WTC11 (cell line): Measurements from ENCODE around the gene TRIM45. TPM values are rescaled to one million over a fixed set of nuclear protein-coding genes. Genes with fewer than 3 reads are reported as not detected.

Source experiments
- FOXK1 ChIP-seq: sonication (generic); formaldehyde crosslinking; IDR thresholded peaks from 2 replicates; pipeline ENCODE4 v1.8.0; 2022; ENCODE audit warnings: mild to moderate bottlenecking, moderate library complexity, missing genetic modification reagents
- JAZF1 ChIP-seq: fragments of 250-450 bp; sonication (Bioruptor Pico); IDR thresholded peaks from 2 replicates; pipeline ENCODE4 v1.9.0; 2021; ENCODE audit warnings: moderate library complexity, mild to moderate bottlenecking, inconsistent platforms
- JUN ChIP-seq: sonication (generic); formaldehyde crosslinking; IDR thresholded peaks from 2 replicates; pipeline ENCODE4 v1.8.0; 2023; ENCODE audit warnings: mild to moderate bottlenecking, missing genetic modification reagents
- KAT7 ChIP-seq: sonication (generic); formaldehyde crosslinking; IDR thresholded peaks from 2 replicates; pipeline ENCODE4 v1.8.1; 2023; ENCODE audit warnings: missing genetic modification reagents, mild to moderate bottlenecking, borderline replicate concordance
- NFATC4 ChIP-seq: fragments of 250-450 bp; sonication (Bioruptor Pico); IDR thresholded peaks from 2 replicates; pipeline ENCODE4 v1.9.0; 2021; ENCODE audit warnings: mild to moderate bottlenecking
- NFE2L1 ChIP-seq: sonication (generic); formaldehyde crosslinking; IDR thresholded peaks from 2 replicates; pipeline ENCODE4 v1.8.1; 2023; ENCODE audit warnings: missing genetic modification reagents
- NR1H2 ChIP-seq: sonication (generic); formaldehyde crosslinking; IDR thresholded peaks from 2 replicates; pipeline ENCODE4 v1.9.0; 2021; ENCODE audit warnings: mild to moderate bottlenecking, moderate library complexity, missing genetic modification reagents
- OVOL2 ChIP-seq: fragments of 250-450 bp; sonication (Bioruptor Pico); IDR thresholded peaks from 2 replicates; pipeline ENCODE4 v1.9.0; 2021; ENCODE audit warnings: mild to moderate bottlenecking, borderline replicate concordance
- SMAD4 ChIP-seq: sonication (generic); formaldehyde crosslinking; IDR thresholded peaks from 2 replicates; pipeline ENCODE4 v1.8.0; 2022; ENCODE audit warnings: mild to moderate bottlenecking, missing genetic modification reagents
- SOX15 ChIP-seq: fragments of 250-450 bp; sonication (Bioruptor Pico); IDR thresholded peaks from 2 replicates; pipeline ENCODE4 v1.9.0; 2021; ENCODE audit warnings: mild to moderate bottlenecking
- TEAD1 ChIP-seq: sonication (generic); formaldehyde crosslinking; IDR thresholded peaks from 2 replicates; pipeline ENCODE4 v1.8.0; 2022; ENCODE audit warnings: mild to moderate bottlenecking, missing genetic modification reagents
- TEAD4 ChIP-seq: sonication (generic); formaldehyde crosslinking; IDR thresholded peaks from 2 replicates; pipeline ENCODE4 v1.8.0; 2022; ENCODE audit warnings: mild to moderate bottlenecking, missing genetic modification reagents
- total RNA-seq: library from RNA; stranded (reverse); gene quantifications from 3 replicates; pipeline ENCODE4 v1.2.3, GENCODE V29; 2021
- TF ChIP-seq, protein P1 (sequence below): sonication (generic); formaldehyde crosslinking; IDR thresholded peaks from 2 replicates; pipeline ENCODE4 v1.8.0; 2023; ENCODE audit warnings: missing genetic modification reagents, mild to moderate bottlenecking, borderline replicate concordance
- TF ChIP-seq, protein P2 (sequence below): sonication (generic); formaldehyde crosslinking; IDR thresholded peaks from 2 replicates; pipeline ENCODE4 v1.8.0; 2022; ENCODE audit warnings: mild to moderate bottlenecking, missing genetic modification reagents
- TF ChIP-seq, protein P3 (sequence below): fragments of 250-450 bp; sonication (Bioruptor Pico); IDR thresholded peaks from 2 replicates; pipeline ENCODE4 v1.8.0; 2021; ENCODE audit warnings: mild to moderate bottlenecking
- TF ChIP-seq, protein P4 (sequence below): sonication (generic); formaldehyde crosslinking; IDR thresholded peaks from 2 replicates; pipeline ENCODE4 v1.8.0; 2022; ENCODE audit warnings: mild to moderate bottlenecking, missing genetic modification reagents
- TF ChIP-seq, protein P5 (sequence below): sonication (generic); formaldehyde crosslinking; conservative IDR thresholded peaks from 2 replicates; pipeline ENCODE4 v1.8.1; 2022; ENCODE audit warnings: mild to moderate bottlenecking, missing genetic modification reagents
- TF ChIP-seq, protein P6 (sequence below): sonication (generic); formaldehyde crosslinking; IDR thresholded peaks from 2 replicates; pipeline ENCODE4 v1.8.1; 2023; ENCODE audit warnings: mild to moderate bottlenecking, missing genetic modification reagents
- TF ChIP-seq, protein P7 (sequence below): fragments of 250-450 bp; sonication (Bioruptor Pico); IDR thresholded peaks from 2 replicates; pipeline ENCODE4 v1.9.0; 2021; ENCODE audit warnings: moderate library complexity, mild to moderate bottlenecking, inconsistent platforms, borderline replicate concordance
- TF ChIP-seq, protein P8 (sequence below): sonication (generic); formaldehyde crosslinking; IDR thresholded peaks from 2 replicates; pipeline ENCODE4 v1.8.1; 2022; ENCODE audit warnings: low read depth, missing genetic modification reagents, borderline replicate concordance
- TF ChIP-seq, protein P9 (sequence below): fragments of 250-450 bp; sonication (Bioruptor Pico); conservative IDR thresholded peaks from 2 replicates; pipeline ENCODE4 v1.9.0; 2021; ENCODE audit warnings: mild to moderate bottlenecking

TRIM45 gene
- total RNA-seq, 1 experiment from 2014 or later, result 11.8 TPM

DNA sequence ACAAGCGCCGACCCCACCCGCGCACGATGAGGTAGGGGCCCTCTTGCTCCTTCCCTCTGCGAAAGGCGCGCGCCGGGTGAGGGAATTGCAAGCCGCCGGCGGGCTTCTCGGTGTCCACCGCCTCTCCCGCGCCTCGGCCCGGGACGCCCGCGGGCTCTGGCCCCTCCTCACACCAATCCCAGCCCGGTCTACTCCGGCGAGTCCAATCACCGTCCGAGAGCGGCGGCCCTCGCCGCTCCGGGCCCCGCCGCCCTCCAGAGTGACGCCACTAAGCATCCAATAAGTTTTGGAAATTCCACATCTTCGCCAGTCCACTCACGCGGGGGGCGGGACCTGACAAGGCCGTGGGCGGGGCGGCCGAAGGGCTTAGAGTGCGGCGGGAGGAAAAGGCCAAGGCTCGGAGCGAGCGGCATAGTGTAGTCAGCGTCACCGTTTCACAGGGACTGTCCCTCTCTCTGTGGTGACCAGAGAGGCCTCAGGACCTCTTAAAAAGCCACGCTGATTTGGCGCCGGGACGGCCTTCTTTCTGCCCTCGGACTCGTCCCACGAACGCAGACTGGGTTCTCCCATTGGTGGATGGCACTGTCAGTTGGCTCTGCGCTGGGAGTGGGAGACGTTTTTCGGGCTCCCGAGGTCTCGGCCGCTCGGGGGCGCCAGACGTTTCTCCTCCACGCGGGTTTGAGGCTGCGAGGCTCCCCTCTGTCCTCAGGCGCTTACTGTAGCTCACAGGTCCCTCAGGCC lies at the start of gene TRIM45 (continued):
- TF ChIP-seq, protein P1, sequence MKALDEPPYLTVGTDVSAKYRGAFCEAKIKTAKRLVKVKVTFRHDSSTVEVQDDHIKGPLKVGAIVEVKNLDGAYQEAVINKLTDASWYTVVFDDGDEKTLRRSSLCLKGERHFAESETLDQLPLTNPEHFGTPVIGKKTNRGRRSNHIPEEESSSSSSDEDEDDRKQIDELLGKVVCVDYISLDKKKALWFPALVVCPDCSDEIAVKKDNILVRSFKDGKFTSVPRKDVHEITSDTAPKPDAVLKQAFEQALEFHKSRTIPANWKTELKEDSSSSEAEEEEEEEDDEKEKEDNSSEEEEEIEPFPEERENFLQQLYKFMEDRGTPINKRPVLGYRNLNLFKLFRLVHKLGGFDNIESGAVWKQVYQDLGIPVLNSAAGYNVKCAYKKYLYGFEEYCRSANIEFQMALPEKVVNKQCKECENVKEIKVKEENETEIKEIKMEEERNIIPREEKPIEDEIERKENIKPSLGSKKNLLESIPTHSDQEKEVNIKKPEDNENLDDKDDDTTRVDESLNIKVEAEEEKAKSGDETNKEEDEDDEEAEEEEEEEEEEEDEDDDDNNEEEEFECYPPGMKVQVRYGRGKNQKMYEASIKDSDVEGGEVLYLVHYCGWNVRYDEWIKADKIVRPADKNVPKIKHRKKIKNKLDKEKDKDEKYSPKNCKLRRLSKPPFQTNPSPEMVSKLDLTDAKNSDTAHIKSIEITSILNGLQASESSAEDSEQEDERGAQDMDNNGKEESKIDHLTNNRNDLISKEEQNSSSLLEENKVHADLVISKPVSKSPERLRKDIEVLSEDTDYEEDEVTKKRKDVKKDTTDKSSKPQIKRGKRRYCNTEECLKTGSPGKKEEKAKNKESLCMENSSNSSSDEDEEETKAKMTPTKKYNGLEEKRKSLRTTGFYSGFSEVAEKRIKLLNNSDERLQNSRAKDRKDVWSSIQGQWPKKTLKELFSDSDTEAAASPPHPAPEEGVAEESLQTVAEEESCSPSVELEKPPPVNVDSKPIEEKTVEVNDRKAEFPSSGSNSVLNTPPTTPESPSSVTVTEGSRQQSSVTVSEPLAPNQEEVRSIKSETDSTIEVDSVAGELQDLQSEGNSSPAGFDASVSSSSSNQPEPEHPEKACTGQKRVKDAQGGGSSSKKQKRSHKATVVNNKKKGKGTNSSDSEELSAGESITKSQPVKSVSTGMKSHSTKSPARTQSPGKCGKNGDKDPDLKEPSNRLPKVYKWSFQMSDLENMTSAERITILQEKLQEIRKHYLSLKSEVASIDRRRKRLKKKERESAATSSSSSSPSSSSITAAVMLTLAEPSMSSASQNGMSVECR (CRISPR knock-in tag), result 0 out of 2 replicates have a peak, but pooled peaks have one; percentile 51
- TF ChIP-seq, protein P2, sequence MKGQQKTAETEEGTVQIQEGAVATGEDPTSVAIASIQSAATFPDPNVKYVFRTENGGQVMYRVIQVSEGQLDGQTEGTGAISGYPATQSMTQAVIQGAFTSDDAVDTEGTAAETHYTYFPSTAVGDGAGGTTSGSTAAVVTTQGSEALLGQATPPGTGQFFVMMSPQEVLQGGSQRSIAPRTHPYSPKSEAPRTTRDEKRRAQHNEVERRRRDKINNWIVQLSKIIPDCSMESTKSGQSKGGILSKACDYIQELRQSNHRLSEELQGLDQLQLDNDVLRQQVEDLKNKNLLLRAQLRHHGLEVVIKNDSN, result peak; percentile 49; the same call in 1 of the 2 replicates
- TF ChIP-seq TEAD1 (CRISPR knock-in tag), result peak; percentile 63
- no peak for TF ChIP-seq JUN
- TF ChIP-seq, protein P3, sequence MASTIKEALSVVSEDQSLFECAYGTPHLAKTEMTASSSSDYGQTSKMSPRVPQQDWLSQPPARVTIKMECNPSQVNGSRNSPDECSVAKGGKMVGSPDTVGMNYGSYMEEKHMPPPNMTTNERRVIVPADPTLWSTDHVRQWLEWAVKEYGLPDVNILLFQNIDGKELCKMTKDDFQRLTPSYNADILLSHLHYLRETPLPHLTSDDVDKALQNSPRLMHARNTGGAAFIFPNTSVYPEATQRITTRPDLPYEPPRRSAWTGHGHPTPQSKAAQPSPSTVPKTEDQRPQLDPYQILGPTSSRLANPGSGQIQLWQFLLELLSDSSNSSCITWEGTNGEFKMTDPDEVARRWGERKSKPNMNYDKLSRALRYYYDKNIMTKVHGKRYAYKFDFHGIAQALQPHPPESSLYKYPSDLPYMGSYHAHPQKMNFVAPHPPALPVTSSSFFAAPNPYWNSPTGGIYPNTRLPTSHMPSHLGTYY (CRISPR knock-in tag), result no peak
- TF ChIP-seq, protein P4, sequence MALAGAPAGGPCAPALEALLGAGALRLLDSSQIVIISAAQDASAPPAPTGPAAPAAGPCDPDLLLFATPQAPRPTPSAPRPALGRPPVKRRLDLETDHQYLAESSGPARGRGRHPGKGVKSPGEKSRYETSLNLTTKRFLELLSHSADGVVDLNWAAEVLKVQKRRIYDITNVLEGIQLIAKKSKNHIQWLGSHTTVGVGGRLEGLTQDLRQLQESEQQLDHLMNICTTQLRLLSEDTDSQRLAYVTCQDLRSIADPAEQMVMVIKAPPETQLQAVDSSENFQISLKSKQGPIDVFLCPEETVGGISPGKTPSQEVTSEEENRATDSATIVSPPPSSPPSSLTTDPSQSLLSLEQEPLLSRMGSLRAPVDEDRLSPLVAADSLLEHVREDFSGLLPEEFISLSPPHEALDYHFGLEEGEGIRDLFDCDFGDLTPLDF (CRISPR knock-in tag), result no peak
- TF ChIP-seq, protein P5, sequence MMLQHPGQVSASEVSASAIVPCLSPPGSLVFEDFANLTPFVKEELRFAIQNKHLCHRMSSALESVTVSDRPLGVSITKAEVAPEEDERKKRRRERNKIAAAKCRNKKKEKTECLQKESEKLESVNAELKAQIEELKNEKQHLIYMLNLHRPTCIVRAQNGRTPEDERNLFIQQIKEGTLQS, result no peak
- TF ChIP-seq, protein P6, sequence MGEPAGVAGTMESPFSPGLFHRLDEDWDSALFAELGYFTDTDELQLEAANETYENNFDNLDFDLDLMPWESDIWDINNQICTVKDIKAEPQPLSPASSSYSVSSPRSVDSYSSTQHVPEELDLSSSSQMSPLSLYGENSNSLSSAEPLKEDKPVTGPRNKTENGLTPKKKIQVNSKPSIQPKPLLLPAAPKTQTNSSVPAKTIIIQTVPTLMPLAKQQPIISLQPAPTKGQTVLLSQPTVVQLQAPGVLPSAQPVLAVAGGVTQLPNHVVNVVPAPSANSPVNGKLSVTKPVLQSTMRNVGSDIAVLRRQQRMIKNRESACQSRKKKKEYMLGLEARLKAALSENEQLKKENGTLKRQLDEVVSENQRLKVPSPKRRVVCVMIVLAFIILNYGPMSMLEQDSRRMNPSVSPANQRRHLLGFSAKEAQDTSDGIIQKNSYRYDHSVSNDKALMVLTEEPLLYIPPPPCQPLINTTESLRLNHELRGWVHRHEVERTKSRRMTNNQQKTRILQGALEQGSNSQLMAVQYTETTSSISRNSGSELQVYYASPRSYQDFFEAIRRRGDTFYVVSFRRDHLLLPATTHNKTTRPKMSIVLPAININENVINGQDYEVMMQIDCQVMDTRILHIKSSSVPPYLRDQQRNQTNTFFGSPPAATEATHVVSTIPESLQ (CRISPR knock-in tag), result no peak
- 0 out of 2 replicates have a peak, but pooled peaks have one; percentile 4 for TF ChIP-seq SMAD4 (CRISPR knock-in tag)
- TF ChIP-seq SOX15 (CRISPR knock-in tag), result no peak
- TF ChIP-seq NFE2L1 (CRISPR knock-in tag), result peak; percentile 7; the same call in 1 of the 2 replicates
- TF ChIP-seq, protein P7, sequence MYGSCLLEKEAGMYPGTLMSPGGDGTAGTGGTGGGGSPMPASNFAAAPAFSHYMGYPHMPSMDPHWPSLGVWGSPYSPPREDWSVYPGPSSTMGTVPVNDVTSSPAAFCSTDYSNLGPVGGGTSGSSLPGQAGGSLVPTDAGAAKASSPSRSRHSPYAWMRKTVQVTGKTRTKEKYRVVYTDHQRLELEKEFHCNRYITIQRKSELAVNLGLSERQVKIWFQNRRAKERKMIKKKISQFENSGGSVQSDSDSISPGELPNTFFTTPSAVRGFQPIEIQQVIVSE, result no peak
- TF ChIP-seq FOXK1 (CRISPR knock-in tag), result peak; percentile 52; the same call in 1 of the 2 replicates
- peak; percentile 9; the same call in 1 of the 2 replicates for TF ChIP-seq TEAD4 (CRISPR knock-in tag)
- no peak for TF ChIP-seq NFATC4 (CRISPR knock-in tag)
- TF ChIP-seq, protein P8, sequence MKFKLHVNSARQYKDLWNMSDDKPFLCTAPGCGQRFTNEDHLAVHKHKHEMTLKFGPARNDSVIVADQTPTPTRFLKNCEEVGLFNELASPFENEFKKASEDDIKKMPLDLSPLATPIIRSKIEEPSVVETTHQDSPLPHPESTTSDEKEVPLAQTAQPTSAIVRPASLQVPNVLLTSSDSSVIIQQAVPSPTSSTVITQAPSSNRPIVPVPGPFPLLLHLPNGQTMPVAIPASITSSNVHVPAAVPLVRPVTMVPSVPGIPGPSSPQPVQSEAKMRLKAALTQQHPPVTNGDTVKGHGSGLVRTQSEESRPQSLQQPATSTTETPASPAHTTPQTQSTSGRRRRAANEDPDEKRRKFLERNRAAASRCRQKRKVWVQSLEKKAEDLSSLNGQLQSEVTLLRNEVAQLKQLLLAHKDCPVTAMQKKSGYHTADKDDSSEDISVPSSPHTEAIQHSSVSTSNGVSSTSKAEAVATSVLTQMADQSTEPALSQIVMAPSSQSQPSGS (CRISPR knock-in tag), result no peak
- no peak for TF ChIP-seq KAT7
- no peak for TF ChIP-seq NR1H2 (CRISPR knock-in tag)
- TF ChIP-seq, protein P9, sequence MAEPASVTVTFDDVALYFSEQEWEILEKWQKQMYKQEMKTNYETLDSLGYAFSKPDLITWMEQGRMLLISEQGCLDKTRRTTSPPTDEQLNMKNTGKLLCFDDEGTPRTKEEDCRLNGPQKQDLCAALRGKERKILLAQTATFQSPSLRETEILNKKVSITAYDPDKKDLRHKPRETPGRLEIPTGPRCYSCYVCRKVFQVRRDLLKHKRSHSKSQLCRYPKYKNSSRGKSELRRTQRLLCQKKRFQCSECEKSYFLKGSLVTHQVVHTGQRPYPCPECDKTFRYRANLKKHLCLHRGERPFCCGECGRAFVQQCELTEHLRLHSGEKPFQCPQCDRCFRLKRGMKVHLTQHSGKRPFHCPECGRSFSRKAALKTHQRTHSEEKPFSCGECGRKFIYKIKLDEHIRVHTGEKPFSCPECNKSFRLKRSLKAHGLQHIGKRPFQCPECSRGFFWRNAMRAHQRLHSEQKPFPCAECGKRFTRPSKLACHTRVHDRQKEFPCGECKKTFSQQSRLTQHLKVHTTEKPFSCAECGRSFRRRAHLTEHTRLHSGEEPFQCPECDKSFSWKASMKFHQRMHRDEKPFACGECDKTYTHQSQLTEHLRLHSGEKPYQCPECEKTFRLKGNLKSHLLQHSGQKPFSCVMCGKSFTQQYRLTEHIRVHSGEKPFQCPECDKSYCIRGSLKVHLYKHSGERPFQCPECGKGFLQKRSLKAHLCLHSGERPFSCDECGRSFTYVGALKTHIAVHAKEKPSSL (CRISPR knock-in tag), result no peak
- TF ChIP-seq OVOL2 (CRISPR knock-in tag), result no peak
- TF ChIP-seq JAZF1 (CRISPR knock-in tag), result no peak
